ENCODE results near the gene SCAMP1.

GRCh38 chr5:78328585-78329173 is 31.7 kb upstream of the SCAMP1 start:
- TF ChIP-seq CTCF (CRISPR knock-in tag; IDR thresholded peaks at IDR 0.05), result no peak
- no peak for TF ChIP-seq IRF1 (CRISPR knock-in tag; IDR thresholded peaks at IDR 0.05; ENCODE audit: low read depth)
- TF ChIP-seq ZNF180 (CRISPR knock-in tag; IDR thresholded peaks at IDR 0.05; ENCODE audit: borderline replicate concordance, low read depth), result no peak
- TF ChIP-seq TBX2 (CRISPR knock-in tag; IDR thresholded peaks at IDR 0.05; ENCODE audit: borderline replicate concordance), result no peak
- TF ChIP-seq POLR2A (IDR thresholded peaks at IDR 0.05; ENCODE audit: insufficient read depth in 1 of 2, low read depth in 2 of 2, low read length in 2 of 2), result no peak
- no peak for TF ChIP-seq ARNT (IDR thresholded peaks at IDR 0.05)
- no peak for TF ChIP-seq ZSCAN25 (CRISPR knock-in tag; IDR thresholded peaks at IDR 0.05)
- TF ChIP-seq HMGXB4 (CRISPR knock-in tag; IDR thresholded peaks at IDR 0.05; ENCODE audit: borderline replicate concordance in 1 of 2, low read depth in 1 of 2), result no peak
- no peak for TF ChIP-seq ZNF766 (CRISPR knock-in tag; IDR thresholded peaks at IDR 0.05; ENCODE audit: borderline replicate concordance)

Measured in HepG2 (cell line).